Esophagus squamous epithelium (tissue), 5 donors: Measurements from ENCODE around the gene SH3GLB2. TPM values are rescaled to one million over a fixed set of nuclear protein-coding genes. Genes with fewer than 3 reads are reported as not detected.

Experiments used
- DNase-seq: peaks from one replicate; lab custom pipeline; 2025; lab: John Stamatoyannopoulos, UW
- H3K27ac ChIP-seq, 4 donors: fragments of 200-600 bp; sonication (generic); one replicate each; pipeline ENCODE4 v1.5.1; 2016 to 2019; ENCODE audit warnings: mild to moderate bottlenecking in 1 of 4
- H3K27me3 ChIP-seq, 4 donors: fragments of 200-600 bp; sonication (generic); 1 replicate in 3 of 4; 2 replicates in 1 of 4; pipeline versions ENCODE4 v1.5.1 to v1.6.0; 2017 to 2021; ENCODE audit warnings: antibody characterized with exemption in 1 of 4
- H3K36me3 ChIP-seq, 3 donors: fragments of 200-600 bp; sonication (generic); one replicate each; pipeline ENCODE4 v1.5.1; 2016 to 2019
- H3K4me1 ChIP-seq, 3 donors: fragments of 200-600 bp; sonication (generic); one replicate each; pipeline ENCODE4 v1.5.1; 2017 to 2019
- H3K4me3 ChIP-seq, 4 donors: fragments of 200-600 bp; sonication (generic); 1 replicate in 3 of 4; 2 replicates in 1 of 4; pipeline ENCODE4 v1.5.1; 2016 to 2019; ENCODE audit warnings: mild to moderate bottlenecking in 2 of 4, moderate library complexity in 1 of 4
- H3K9me3 ChIP-seq, 3 donors: fragments of 200-600 bp; sonication (generic); one replicate each; pipeline ENCODE4 v1.5.1; 2016 to 2019
- POLR2A ChIP-seq, 4 donors: fragments of 450-650 bp; IDR thresholded peaks; one replicate each; pipeline ENCODE4 v1.6.1; 2017; ENCODE audit warnings: antibody characterized with exemption in 4 of 4, mild to moderate bottlenecking in 4 of 4, moderate library complexity in 3 of 4
- WGBS, 2 donors: methylation state at CpG; one replicate each; pipeline ENCODE4 v1.1.5; 2018; 5-methylcytosine and 5-hydroxymethylcytosine counted together
- intact Hi-C: fragments of 100-400 bp; cut with DNase I; formaldehyde crosslinking; loops from one replicate; pipeline ENCODE4 v1.15.0; 2022
- total RNA-seq, 4 donors: library from RNA; depleted of rRNA; stranded (reverse); fragments of >200 nt; gene quantifications; one replicate each; pipeline ENCODE4 v1.1.0, GENCODE V29; 2016
- TF ChIP-seq, protein P1 (sequence below), 6 experiments: fragments of 450-650 bp in 4 of 6; fragments of 200-600 bp in 2 of 6; sonication (generic) in 2 of 6; IDR thresholded peaks; one replicate each; pipeline ENCODE4 v1.5.1; 2016 to 2019; ENCODE audit warnings: antibody characterized with exemption in 6 of 6, mild to moderate bottlenecking in 4 of 6, moderate library complexity in 4 of 6
- donor health status: DM: yes; HTN: yes; CAD: no.

SH3GLB2 gene
- total RNA-seq, 4 donors from 2014 or later: 70.3 to 169 (median 113) TPM

- no peak overlapping the region for H3K4me3 ChIP-seq
- TF ChIP-seq, protein P1, sequence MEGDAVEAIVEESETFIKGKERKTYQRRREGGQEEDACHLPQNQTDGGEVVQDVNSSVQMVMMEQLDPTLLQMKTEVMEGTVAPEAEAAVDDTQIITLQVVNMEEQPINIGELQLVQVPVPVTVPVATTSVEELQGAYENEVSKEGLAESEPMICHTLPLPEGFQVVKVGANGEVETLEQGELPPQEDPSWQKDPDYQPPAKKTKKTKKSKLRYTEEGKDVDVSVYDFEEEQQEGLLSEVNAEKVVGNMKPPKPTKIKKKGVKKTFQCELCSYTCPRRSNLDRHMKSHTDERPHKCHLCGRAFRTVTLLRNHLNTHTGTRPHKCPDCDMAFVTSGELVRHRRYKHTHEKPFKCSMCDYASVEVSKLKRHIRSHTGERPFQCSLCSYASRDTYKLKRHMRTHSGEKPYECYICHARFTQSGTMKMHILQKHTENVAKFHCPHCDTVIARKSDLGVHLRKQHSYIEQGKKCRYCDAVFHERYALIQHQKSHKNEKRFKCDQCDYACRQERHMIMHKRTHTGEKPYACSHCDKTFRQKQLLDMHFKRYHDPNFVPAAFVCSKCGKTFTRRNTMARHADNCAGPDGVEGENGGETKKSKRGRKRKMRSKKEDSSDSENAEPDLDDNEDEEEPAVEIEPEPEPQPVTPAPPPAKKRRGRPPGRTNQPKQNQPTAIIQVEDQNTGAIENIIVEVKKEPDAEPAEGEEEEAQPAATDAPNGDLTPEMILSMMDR (IDR thresholded peaks at IDR 0.05): no peak
- no peak for TF ChIP-seq POLR2A (IDR thresholded peaks at IDR 0.05)
- no peak for DNase-seq
- no peaks in the 10 kb centered on the region for H3K4me1 ChIP-seq
- H3K27me3 ChIP-seq: no peaks in the 10 kb centered on the region
- H3K27ac ChIP-seq: no peak overlapping the region
- no peaks in the 10 kb centered on the region for H3K9me3 ChIP-seq
- peaks cover 33 to 98% (median 48%) of the 10 kb centered on the region in 3 donors for H3K36me3 ChIP-seq
- intact Hi-C loops: no loop called here
- WGBS, 2 donors: no CpG with 5 or more reads among the region's 9 CpGs
Measured at GRCh38 chr9:129063061-129063460, 34.9 kb upstream of the SH3GLB2 start.

DNA sequence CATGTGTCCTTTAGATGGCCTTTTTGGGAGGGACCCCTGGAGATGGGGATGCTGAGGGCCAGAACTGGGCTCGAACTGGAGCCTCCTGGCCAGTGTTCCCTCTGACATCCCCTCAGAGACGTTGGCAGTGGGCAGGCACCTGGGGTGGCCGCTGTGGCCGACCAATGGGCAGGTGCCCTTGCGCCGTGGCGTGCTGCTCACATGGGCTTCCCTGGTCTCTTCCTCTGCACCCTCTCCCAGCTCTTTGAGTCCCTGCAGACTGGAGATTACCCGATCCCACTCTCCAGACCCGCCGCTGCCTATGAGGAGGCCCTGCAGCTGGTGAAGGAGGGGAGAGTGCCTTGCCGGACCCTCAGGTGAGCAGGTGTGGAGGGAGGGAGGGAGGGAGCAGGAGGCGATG is 32.9 kb upstream of the SH3GLB2 start:
- no peak overlapping the region for H3K4me3 ChIP-seq
- no peak overlapping the region for H3K27ac ChIP-seq
- DNase-seq: no peak
- intact Hi-C loops: no loop called here
- no peaks in the 10 kb centered on the region for H3K9me3 ChIP-seq
- peaks cover 25 to 98% (median 42%) of the 10 kb centered on the region in 3 donors for H3K36me3 ChIP-seq
- H3K4me1 ChIP-seq: no peaks in the 10 kb centered on the region
- TF ChIP-seq POLR2A (IDR thresholded peaks at IDR 0.05): no peak
- TF ChIP-seq, protein P1 (IDR thresholded peaks at IDR 0.05): no peak
- H3K27me3 ChIP-seq: no peaks in the 10 kb centered on the region
- WGBS, 2 donors: 87% methylated on average over 8 of the region's 12 CpGs; no CpG with 5 or more reads in 1 of the 2 donors

GRCh38 chr9:129059796-129060785 is 32.0 kb upstream of the SH3GLB2 start:
- Histone ChIP-seq H3K27ac (no peak overlapping the region), H3K36me3 (peaks cover 16 to 98% (median 34%) of the 10 kb centered on the region in 3 donors), H3K4me3 (no peak overlapping the region), H3K27me3 (no peaks in the 10 kb centered on the region), H3K4me1 (no peaks in the 10 kb centered on the region), H3K9me3 (no peaks in the 10 kb centered on the region)
- no peak for DNase-seq
- intact Hi-C loops: no loop called here
- 38 to 83% methylated on average over 1 to 4 of the region's 37 CpGs for WGBS, 2 donors
- TF ChIP-seq, protein P1 (IDR thresholded peaks at IDR 0.05): no peak
- no peak for TF ChIP-seq POLR2A (IDR thresholded peaks at IDR 0.05)

DNA sequence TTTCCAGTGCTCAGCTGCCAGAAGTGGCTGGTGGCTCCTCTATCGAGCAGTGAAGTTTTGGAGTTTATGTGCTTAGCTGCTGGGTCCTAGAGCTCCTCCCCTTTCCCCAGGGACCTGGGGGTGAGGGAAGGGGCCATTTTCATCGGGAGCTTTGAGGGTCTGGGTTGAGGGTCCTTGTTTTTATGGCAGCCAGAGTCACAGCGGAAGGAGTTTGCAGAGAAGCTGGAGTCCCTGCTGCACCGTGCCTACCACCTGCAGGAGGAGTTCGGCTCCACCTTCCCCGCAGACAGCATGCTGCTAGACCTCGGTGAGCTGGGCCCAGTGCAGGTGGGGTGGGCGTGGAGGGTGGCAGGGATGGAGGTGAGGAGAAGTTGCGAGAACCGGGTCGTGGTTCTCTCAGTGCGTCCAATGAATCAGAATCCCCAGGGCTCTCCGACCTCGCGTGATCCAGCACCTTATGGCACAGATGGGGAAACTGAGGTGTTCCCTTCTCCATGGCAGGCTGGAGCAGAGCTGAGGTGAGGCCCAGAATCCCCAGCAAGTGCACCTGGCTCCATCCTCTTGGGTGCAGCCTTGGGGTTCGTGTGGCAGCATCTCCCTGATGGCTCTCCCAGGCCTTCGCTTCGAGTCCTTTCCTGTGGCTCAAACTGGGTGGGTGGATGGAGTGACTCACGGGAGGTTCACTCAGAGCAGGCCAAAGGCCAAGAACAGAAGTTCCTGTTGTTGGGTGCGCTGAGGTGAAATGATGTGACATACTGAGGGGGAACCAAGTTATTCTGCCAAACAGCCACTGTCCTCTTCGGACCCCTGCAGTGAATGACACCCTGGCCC is 31.0 kb upstream of the SH3GLB2 start:
- H3K9me3 ChIP-seq: no peaks in the 10 kb centered on the region
- no peaks in the 10 kb centered on the region for H3K4me1 ChIP-seq
- intact Hi-C loops: no loop called here
- TF ChIP-seq, protein P1 (IDR thresholded peaks at IDR 0.05): no peak
- TF ChIP-seq POLR2A (IDR thresholded peaks at IDR 0.05): no peak
- WGBS, 2 donors: 92 to 98% methylated on average over 8 to 9 of the region's 21 CpGs
- no peak overlapping the region for H3K27ac ChIP-seq
- H3K36me3 ChIP-seq: peaks cover 16 to 98% (median 31%) of the 10 kb centered on the region in 3 donors
- H3K4me3 ChIP-seq: no peak overlapping the region
- H3K27me3 ChIP-seq: no peaks in the 10 kb centered on the region
- no peak for DNase-seq
